Adrenal gland (tissue), 5 donors: ENCODE results near the gene MRPL55.

ENCODE experiments used
- POLR2A ChIP-seq, 2 donors: fragments of 450-650 bp; IDR thresholded peaks; one replicate each; pipeline ENCODE4 v1.6.1; 2017; ENCODE audit warnings: antibody characterized with exemption in 2 of 2, mild to moderate bottlenecking in 2 of 2, moderate library complexity in 1 of 2
- TF ChIP-seq, protein P1 (sequence below), 6 experiments: fragments of 450-650 bp in 4 of 6; fragments of 200-600 bp in 2 of 6; sonication (generic) in 1 of 6; IDR thresholded peaks; 1 replicate in 5 of 6; 2 replicates in 1 of 6; pipeline versions ENCODE4 v1.5.1 to v1.8.0; 2016 to 2021; ENCODE audit warnings: antibody characterized with exemption in 6 of 6, mild to moderate bottlenecking in 2 of 6, moderate library complexity in 1 of 6
- donor health status: DM: no; HTN: no; CAD: no.

DNA sequence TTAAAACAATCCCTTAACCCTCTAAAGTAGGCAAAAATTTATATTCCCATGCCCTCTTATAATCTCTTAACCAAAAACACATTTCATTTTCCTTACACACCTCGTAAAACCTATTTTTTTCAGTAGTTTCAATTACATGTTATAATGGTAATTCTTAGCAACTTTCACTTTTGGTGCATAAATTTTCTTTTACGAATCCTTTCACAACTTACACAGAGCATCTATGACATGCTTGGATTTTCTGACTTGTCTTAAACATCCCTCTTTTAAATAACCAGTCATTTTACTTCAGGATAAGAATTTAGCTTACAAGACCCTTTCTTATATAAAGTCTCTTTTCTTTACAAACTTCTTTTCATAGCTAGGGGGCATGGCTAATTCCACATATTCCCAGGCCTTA, 8.9 kb upstream of the MRPL55 start:
- TF ChIP-seq, protein P1, sequence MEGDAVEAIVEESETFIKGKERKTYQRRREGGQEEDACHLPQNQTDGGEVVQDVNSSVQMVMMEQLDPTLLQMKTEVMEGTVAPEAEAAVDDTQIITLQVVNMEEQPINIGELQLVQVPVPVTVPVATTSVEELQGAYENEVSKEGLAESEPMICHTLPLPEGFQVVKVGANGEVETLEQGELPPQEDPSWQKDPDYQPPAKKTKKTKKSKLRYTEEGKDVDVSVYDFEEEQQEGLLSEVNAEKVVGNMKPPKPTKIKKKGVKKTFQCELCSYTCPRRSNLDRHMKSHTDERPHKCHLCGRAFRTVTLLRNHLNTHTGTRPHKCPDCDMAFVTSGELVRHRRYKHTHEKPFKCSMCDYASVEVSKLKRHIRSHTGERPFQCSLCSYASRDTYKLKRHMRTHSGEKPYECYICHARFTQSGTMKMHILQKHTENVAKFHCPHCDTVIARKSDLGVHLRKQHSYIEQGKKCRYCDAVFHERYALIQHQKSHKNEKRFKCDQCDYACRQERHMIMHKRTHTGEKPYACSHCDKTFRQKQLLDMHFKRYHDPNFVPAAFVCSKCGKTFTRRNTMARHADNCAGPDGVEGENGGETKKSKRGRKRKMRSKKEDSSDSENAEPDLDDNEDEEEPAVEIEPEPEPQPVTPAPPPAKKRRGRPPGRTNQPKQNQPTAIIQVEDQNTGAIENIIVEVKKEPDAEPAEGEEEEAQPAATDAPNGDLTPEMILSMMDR (IDR thresholded peaks at IDR 0.05) = no peak
- TF ChIP-seq POLR2A (IDR thresholded peaks at IDR 0.05) = no peak
